Ovary (tissue), 9 donors: ENCODE results near the gene KCNK16. TPM values are rescaled to one million over a fixed set of nuclear protein-coding genes. Genes with fewer than 3 reads are reported as not detected.

Experiments
- DNase-seq, 5 donors: peaks; one replicate each; pipeline ENCODE4 v3.0.0-alpha.2; 2019 to 2020
- H3K27ac ChIP-seq, 2 donors: fragments of 200-600 bp; one replicate each; pipeline versions ENCODE4 v1.5.1 to v1.8.0; 2019 to 2022
- H3K27me3 ChIP-seq: fragments of 200-600 bp; one replicate; pipeline ENCODE4 v1.8.0; 2022
- H3K36me3 ChIP-seq: fragments of 200-600 bp; sonication (generic); one replicate; pipeline ENCODE4 v1.5.1; 2019
- H3K4me1 ChIP-seq: one replicate; pipeline ENCODE4 v1.8.1; 2013; ENCODE audit warnings: mild to moderate bottlenecking, moderate library complexity; ENCODE audit not compliant: insufficient read depth
- H3K4me3 ChIP-seq: fragments of 200-600 bp; sonication (generic); one replicate; pipeline ENCODE4 v1.5.1; 2017
- H3K9me3 ChIP-seq, 2 donors: fragments of 200-600 bp in 1 of 2; sonication (generic) in 1 of 2; one replicate each; pipeline versions ENCODE4 v1.5.1 to v1.8.1; 2013 to 2019; ENCODE audit warnings: mild to moderate bottlenecking in 1 of 2, moderate library complexity in 1 of 2
- EP300 ChIP-seq: sonication (generic); formaldehyde crosslinking; IDR thresholded peaks from one replicate; pipeline ENCODE4 v1.6.1; 2017; ENCODE audit warnings: antibody characterized with exemption
- POLR2A ChIP-seq: fragments of 450-650 bp; IDR thresholded peaks from one replicate; pipeline ENCODE4 v1.6.1; 2017; ENCODE audit warnings: antibody characterized with exemption, mild to moderate bottlenecking, moderate library complexity
- WGBS, 3 donors: extraction: QIAGEN DNeasy Blood & Tissue Kit in 1 of 3; methylation state at CpG; one replicate each; pipeline versions ENCODE4 v1.1.5 to v1.1.7; 2013 to 2017; 5-methylcytosine and 5-hydroxymethylcytosine counted together
- intact Hi-C, 4 donors: fragments of 100-400 bp; cut with DNase I; formaldehyde crosslinking; loops; one replicate each; pipeline versions ENCODE4 v1.11.0 to v1.15.1; 2022 to 2023
- polyA plus RNA-seq, 2 donors: library from polyadenylated mRNA; stranded (reverse); fragments of 200-250 nt in 1 of 2; fragments of 350-450 nt in 1 of 2; fragmentation: Illumina TruSeq in 1 of 2; extraction: RNeasy Lipid Tissue Mini Kit (QIAGEN cat#74804) in 1 of 2; gene quantifications; one replicate each; pipeline ENCODE4 v1.2.3, GENCODE V29; 2013 to 2014
- total RNA-seq, 7 donors: library from RNA; depleted of rRNA in 2 of 7; stranded (reverse); fragments of >200 nt in 2 of 7; fragmentation: NEBNext Ultra II Directional in 3 of 7; extraction: Animal tissue kit (Norgen Biotek cat#: 25700) in 3 of 7; gene quantifications; one replicate each; pipeline versions ENCODE4 v1.1.0 to v1.2.4, GENCODE V29; 2016 to 2023
- TF ChIP-seq, protein P1 (sequence below), 3 donors: fragments of 450-650 bp in 2 of 3; fragments of 200-600 bp in 1 of 3; IDR thresholded peaks; one replicate each; pipeline versions ENCODE4 v1.5.1 to v1.8.0; 2016 to 2022; ENCODE audit warnings: antibody characterized with exemption in 3 of 3, mild to moderate bottlenecking in 1 of 3
- donor health status: DM: no; HTN: no; CAD: no; lungs with moderate emphysema.
- donor health status: DM: no; HTN: no; CAD: no.
- donor health status: Bipolar disorder and iron deficiency.
- donor health status: DM: yes; HTN: yes; CAD: no.
- donor health status: DM: no; HTN: no; CAD: no.
- donor health status: DM: yes; HTN: yes; CAD: no.

KCNK16 gene
- total and polyA plus RNA-seq, 9 donors, result not detected

DNA sequence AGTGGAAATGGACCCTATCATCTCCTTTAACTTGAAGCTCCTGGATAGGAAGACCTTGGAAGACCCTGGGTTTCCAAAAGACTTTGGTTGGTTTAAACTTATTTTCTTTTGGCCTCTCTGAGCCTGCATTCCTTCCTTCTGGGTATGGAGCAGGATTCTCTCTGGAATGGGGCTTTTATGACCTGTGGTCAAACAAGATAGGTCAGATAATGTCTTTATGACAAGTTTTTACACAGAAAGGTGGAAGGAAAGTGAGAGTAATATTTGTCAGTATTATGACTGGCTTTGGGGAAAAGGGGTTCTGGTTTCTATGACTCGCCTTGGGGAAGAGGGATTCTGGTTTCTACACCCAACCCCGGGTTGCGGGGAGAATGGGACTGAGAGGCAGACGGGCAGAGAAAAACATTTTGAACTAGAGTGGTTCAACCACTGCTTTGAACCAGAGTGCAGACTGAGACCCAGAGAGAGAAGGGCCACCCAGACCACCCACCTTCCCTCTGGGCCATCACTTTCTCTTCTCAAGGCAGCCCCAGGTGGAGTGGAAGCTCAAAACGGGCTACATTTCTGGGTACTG, 55.6 kb downstream of the KCNK16 start:
- DNase-seq, result no peak
- 79 to 87% (median 81%) methylated on average over 5 of the region's 5 CpGs for WGBS, 3 donors
- Histone ChIP-seq H3K9me3 (no peaks in the 10 kb centered on the region), H3K27me3 (no peaks in the 10 kb centered on the region), H3K4me3 (no peak overlapping the region), H3K4me1 (no peaks in the 10 kb centered on the region), H3K36me3 (no peaks in the 10 kb centered on the region), H3K27ac (no peak overlapping the region)
- TF ChIP-seq, protein P1, sequence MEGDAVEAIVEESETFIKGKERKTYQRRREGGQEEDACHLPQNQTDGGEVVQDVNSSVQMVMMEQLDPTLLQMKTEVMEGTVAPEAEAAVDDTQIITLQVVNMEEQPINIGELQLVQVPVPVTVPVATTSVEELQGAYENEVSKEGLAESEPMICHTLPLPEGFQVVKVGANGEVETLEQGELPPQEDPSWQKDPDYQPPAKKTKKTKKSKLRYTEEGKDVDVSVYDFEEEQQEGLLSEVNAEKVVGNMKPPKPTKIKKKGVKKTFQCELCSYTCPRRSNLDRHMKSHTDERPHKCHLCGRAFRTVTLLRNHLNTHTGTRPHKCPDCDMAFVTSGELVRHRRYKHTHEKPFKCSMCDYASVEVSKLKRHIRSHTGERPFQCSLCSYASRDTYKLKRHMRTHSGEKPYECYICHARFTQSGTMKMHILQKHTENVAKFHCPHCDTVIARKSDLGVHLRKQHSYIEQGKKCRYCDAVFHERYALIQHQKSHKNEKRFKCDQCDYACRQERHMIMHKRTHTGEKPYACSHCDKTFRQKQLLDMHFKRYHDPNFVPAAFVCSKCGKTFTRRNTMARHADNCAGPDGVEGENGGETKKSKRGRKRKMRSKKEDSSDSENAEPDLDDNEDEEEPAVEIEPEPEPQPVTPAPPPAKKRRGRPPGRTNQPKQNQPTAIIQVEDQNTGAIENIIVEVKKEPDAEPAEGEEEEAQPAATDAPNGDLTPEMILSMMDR (IDR thresholded peaks at IDR 0.05), result no peak
- TF ChIP-seq POLR2A (no peak), EP300 (no peak)
- intact Hi-C loops, result no loop called here

- intact Hi-C loops, result no loop called here
- Histone ChIP-seq H3K27ac (no peak overlapping the region), H3K9me3 (no peaks in the 10 kb centered on the region), H3K4me3 (no peak overlapping the region), H3K4me1 (no peaks in the 10 kb centered on the region), H3K36me3 (no peaks in the 10 kb centered on the region), H3K27me3 (no peaks in the 10 kb centered on the region)
- 87 to 92% (median 91%) methylated on average over 2 of the region's 2 CpGs for WGBS, 3 donors
- TF ChIP-seq POLR2A (no peak), EP300 (no peak)
- TF ChIP-seq, protein P1 (IDR thresholded peaks at IDR 0.05), result no peak
- no peak for DNase-seq
These were observed 56.1 kb downstream of the KCNK16 start for GRCh38 chr6:39266375-39266774.

Other genes starting within 250 kb of the KCNK16 start
- 10 to 100 TPM; 11.7 to 17.7 (median 15.9) TPM for gene SAYSD1, start 207.5 kb downstream of the KCNK16 start, total RNA-seq
- 10 to 100 TPM; 11.4 to 14.1 TPM for gene SAYSD1, start 207.5 kb downstream of the KCNK16 start, polyA plus RNA-seq
- 1 to 10 TPM; 5.6 to 9.8 (median 7.9) TPM for gene KCNK5, start 93.2 kb downstream of the KCNK16 start, total RNA-seq
- 10 to 100 TPM in 1 of 2 donors, 1 to 10 TPM in 1; 1.9 to 15.2 TPM for gene KCNK5, start 93.2 kb downstream of the KCNK16 start, polyA plus RNA-seq
- under 1 TPM in 2 of 7 donors, not detected in 5; 0.13 to 0.57 TPM for gene KCNK17, start 8.3 kb downstream of the KCNK16 start, total RNA-seq
- gene KCNK17, start 8.3 kb downstream of the KCNK16 start, polyA plus RNA-seq, result 1 to 10 TPM in 1 of 2 donors, under 1 TPM in 1; 0.08 to 1.0 TPM